Lower leg skin (tissue), 4 donors: ENCODE measurements around the gene APP. TPM values are rescaled to one million over a fixed set of nuclear protein-coding genes. Genes with fewer than 3 reads are reported as not detected.

Source experiments
- DNase-seq, 2 donors: peaks; one replicate each; pipeline ENCODE4 v3.0.0-alpha.2; 2019; ENCODE audit warnings: low spot score in 2 of 2
- H3K4me3 ChIP-seq: fragments of 200-600 bp; sonication (generic); 2 replicates; pipeline ENCODE4 v1.5.1; 2017; ENCODE audit warnings: mild to moderate bottlenecking, low read depth; ENCODE audit not compliant: poor library complexity, severe bottlenecking
- POLR2A ChIP-seq, 2 donors: fragments of 450-650 bp; IDR thresholded peaks; one replicate each; pipeline ENCODE4 v1.6.1; 2016 to 2017; ENCODE audit warnings: antibody characterized with exemption in 2 of 2, mild to moderate bottlenecking in 1 of 2, moderate library complexity in 1 of 2
- WGBS, 2 donors: methylation state at CpG; one replicate each; pipeline ENCODE4 v1.1.5; 2018; 5-methylcytosine and 5-hydroxymethylcytosine counted together
- intact Hi-C: fragments of 100-400 bp; cut with DNase I; formaldehyde crosslinking; loops from one replicate; pipeline ENCODE4 v1.15.0; 2023; ENCODE audit warnings: low total_unique reads
- total RNA-seq, 4 donors: library from RNA; depleted of rRNA; stranded (reverse); fragments of >200 nt; gene quantifications; one replicate each; pipeline ENCODE4 v1.1.0, GENCODE V29; 2016
- TF ChIP-seq, protein P1 (sequence below), 3 donors: fragments of 450-650 bp; IDR thresholded peaks; one replicate each; pipeline ENCODE4 v1.5.1; 2016; ENCODE audit warnings: antibody characterized with exemption in 3 of 3, mild to moderate bottlenecking in 3 of 3, moderate library complexity in 2 of 3

The APP gene
- total RNA-seq, 4 donors from 2014 or later = 240 to 403 (median 331) TPM

DNA sequence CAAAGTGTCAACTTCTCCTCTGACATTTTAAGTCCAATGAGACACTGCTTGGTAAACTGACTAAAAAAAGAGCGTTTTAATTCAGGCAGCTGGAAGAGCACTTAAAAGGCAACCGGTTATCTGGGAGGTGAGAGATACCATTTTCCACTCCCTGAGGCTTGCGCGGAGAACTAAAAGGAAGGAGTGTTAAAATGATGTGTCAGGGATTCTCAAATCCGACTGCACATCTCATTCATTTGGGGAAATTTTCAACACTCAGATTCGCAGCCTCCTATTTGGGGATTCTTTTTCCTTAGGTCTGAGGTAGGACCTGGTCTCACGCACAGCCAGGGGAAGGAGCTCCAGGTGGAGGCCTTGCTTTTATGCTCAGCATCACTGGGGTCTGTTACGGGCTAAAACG is 281.9 kb downstream of the APP start:
- no peak for DNase-seq
- TF ChIP-seq, protein P1, sequence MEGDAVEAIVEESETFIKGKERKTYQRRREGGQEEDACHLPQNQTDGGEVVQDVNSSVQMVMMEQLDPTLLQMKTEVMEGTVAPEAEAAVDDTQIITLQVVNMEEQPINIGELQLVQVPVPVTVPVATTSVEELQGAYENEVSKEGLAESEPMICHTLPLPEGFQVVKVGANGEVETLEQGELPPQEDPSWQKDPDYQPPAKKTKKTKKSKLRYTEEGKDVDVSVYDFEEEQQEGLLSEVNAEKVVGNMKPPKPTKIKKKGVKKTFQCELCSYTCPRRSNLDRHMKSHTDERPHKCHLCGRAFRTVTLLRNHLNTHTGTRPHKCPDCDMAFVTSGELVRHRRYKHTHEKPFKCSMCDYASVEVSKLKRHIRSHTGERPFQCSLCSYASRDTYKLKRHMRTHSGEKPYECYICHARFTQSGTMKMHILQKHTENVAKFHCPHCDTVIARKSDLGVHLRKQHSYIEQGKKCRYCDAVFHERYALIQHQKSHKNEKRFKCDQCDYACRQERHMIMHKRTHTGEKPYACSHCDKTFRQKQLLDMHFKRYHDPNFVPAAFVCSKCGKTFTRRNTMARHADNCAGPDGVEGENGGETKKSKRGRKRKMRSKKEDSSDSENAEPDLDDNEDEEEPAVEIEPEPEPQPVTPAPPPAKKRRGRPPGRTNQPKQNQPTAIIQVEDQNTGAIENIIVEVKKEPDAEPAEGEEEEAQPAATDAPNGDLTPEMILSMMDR (IDR thresholded peaks at IDR 0.05) = no peak
- intact Hi-C loops = no loop called here
- 90 to 95% methylated on average over 9 of the region's 9 CpGs for WGBS, 2 donors
- H3K4me3 ChIP-seq = no peak overlapping the region

GRCh38 chr21:25887646-25888306 is 282.8 kb downstream of the APP start:
- DNase-seq = no peak
- intact Hi-C loops = no loop called here
- H3K4me3 ChIP-seq = no peak overlapping the region
- WGBS, 2 donors = 93% methylated on average over 9 of the region's 9 CpGs
- TF ChIP-seq, protein P1 (IDR thresholded peaks at IDR 0.05) = no peak
- no peak for TF ChIP-seq POLR2A (IDR thresholded peaks at IDR 0.05)

GRCh38 chr21:25887166-25887565 is 283.4 kb downstream of the APP start:
- intact Hi-C loops = no loop called here

DNA sequence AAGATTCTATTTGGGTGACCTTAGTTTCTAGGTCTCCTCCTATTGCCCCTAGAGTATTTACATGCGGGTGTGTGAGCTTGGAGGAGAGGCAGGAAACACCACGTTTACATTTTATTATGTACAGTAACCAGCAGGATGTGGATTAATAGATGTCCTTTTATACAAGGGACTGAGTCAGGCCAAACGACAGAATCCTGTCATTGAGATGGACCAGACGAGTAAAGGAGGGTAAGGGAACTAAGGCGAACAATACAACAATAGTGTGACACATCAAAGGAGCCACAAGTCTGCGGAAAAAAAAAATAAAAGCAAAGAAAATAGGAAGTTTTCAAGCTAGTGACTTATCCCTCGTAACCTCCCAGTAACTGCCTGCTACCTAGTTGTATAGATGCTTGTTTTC is 284.7 kb downstream of the APP start:
- intact Hi-C loops = no loop called here
- 73 to 75% methylated on average over 7 of the region's 7 CpGs for WGBS, 2 donors

More at GRCh38 chr21:25887166-25887565, 283.4 kb downstream of the APP start:
- TF ChIP-seq, protein P1 (IDR thresholded peaks at IDR 0.05) = no peak
- no peak for TF ChIP-seq POLR2A (IDR thresholded peaks at IDR 0.05)
- WGBS, 2 donors = 95 to 97% methylated on average over 4 of the region's 4 CpGs
- H3K4me3 ChIP-seq = no peak overlapping the region
- no peak for DNase-seq

GRCh38 chr21:25885405-25885804 is 285.2 kb downstream of the APP start:
- H3K4me3 ChIP-seq = no peak overlapping the region
- no peak for DNase-seq
- intact Hi-C loops = no loop called here
- TF ChIP-seq POLR2A (IDR thresholded peaks at IDR 0.05) = no peak
- TF ChIP-seq, protein P1 (IDR thresholded peaks at IDR 0.05) = no peak
- 54 to 71% methylated on average over 4 of the region's 4 CpGs for WGBS, 2 donors

More for the DNA sequence above, 284.7 kb downstream of the APP start:
- H3K4me3 ChIP-seq = no peak overlapping the region
- TF ChIP-seq POLR2A (IDR thresholded peaks at IDR 0.05) = no peak
- TF ChIP-seq, protein P1 (IDR thresholded peaks at IDR 0.05) = no peak
- DNase-seq = no peak

DNA sequence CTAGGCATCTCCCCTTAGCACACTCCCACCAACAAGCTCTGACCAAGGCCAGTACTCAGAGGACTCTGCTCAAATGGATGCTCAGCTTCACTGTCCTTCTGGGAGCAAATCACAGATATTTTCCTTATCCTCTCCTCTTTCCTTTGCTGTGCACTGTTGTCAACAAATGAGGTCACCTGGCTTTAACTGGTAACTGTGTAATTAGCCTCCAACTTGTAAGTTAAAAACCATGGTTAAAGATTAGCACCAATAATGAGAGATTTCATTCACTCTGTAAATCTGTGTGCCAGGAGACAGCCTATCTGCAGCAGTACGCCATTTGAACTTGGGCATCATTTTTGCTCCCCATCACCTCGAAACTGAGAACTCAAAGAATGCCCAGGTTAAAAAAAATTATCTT is 286.3 kb downstream of the APP start:
- DNase-seq = no peak
- intact Hi-C loops = loop anchor here (5.0 kb wide), 1 partner anchor 833 kb away; no protein-coding TSS in a partner anchor
- 95 to 97% methylated on average over 2 of the region's 2 CpGs for WGBS, 2 donors
- no peak overlapping the region for H3K4me3 ChIP-seq
- TF ChIP-seq POLR2A (IDR thresholded peaks at IDR 0.05) = no peak
- TF ChIP-seq, protein P1 (IDR thresholded peaks at IDR 0.05) = no peak
